Measurements from ENCODE around the gene LYRM9.

DNA sequence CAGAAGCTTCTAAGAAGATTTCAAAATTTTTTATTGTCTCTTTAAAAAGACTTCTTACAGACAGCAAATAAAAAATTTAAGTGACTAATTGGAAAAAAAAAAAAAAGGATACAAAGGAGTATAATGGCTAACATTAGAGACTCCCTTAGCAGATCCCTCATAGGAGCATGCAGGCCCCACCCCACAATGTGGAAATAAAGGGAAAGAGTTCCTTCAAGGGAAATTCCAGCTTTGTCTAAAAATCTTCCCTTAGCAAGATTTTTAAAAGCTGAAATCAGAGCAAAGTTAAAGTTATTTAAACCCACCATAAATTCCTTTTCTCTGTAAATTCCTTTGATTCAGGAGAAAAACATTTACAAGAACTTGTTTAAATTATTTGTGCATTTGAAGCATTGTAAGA, 60.3 kb downstream of the LYRM9 start:
- TF ChIP-seq, protein P1, sequence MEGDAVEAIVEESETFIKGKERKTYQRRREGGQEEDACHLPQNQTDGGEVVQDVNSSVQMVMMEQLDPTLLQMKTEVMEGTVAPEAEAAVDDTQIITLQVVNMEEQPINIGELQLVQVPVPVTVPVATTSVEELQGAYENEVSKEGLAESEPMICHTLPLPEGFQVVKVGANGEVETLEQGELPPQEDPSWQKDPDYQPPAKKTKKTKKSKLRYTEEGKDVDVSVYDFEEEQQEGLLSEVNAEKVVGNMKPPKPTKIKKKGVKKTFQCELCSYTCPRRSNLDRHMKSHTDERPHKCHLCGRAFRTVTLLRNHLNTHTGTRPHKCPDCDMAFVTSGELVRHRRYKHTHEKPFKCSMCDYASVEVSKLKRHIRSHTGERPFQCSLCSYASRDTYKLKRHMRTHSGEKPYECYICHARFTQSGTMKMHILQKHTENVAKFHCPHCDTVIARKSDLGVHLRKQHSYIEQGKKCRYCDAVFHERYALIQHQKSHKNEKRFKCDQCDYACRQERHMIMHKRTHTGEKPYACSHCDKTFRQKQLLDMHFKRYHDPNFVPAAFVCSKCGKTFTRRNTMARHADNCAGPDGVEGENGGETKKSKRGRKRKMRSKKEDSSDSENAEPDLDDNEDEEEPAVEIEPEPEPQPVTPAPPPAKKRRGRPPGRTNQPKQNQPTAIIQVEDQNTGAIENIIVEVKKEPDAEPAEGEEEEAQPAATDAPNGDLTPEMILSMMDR (IDR thresholded peaks at IDR 0.05; ENCODE audit: insufficient read depth, low read depth, low read length) = no peak
- TF ChIP-seq EZH2 (IDR thresholded peaks at IDR 0.05; ENCODE audit: insufficient read depth, low read length) = no peak
